HG03064 (cell line): ENCODE measurements around the gene AK6.
A peak's percentile ranks its signal among the peaks of the same experiment; 100 is the strongest.
"Not testable (repeated sequence)": the region's sequence is repeated elsewhere in the genome, so short reads cannot be mapped to it uniquely, and the experiment has no call there.

Experiments used
- ATAC-seq: cut with Tn5 transposase; IDR thresholded peaks from one replicate; pipeline ENCODE4 v1.9.1; 2021; ENCODE audit warnings: low read depth; ENCODE audit not compliant: unreplicated experiment

AK6 gene

DNA sequence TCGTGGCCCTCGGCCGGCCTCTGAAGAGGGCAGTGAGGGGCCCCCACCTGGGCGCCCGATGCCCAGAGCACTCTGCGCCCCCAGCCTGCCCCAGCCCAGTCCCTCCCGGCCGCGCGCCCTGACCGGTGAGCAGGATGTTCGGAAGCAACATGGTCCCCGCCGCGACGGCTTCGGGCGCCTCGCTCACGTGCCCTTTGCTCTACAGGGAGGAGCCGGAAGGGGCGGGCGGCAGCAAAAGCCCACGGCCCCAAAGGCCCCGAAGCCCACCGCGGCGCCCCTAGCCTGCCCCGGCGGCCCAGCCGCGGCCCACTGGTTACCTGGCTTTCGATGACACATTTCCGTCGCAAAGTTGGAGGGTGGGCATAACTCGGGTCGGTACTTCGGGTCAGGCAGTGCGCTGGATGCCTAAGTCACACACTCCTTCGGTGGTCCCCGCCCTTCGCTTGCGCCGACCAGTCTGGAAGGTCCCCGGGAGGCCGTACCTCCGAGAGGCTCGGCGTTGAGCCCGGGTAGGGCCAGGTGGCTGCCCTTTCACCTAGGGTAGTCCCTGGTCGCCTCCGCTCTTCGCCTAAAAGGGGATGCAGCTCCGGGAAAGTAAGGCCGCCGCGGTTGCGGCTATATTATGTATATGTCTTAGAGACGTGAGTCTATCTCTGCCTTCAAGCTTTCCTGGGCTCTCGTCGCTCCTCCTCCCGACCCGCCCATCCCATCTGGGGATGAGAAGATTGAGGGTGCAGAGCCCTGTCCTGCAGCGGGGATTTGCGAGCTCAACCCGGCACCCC is at the start of gene AK6, which contains the start of the genes RAD17 and TAF9:
TSS of gene AK6 (minus strand) at position 181 of the 782 bp plus-strand sequence. CDS start at position 151, 30 bp downstream.
TSS of gene RAD17 (plus strand) at position 479 of the 782 bp plus-strand sequence. CDS start 2,391 bp downstream, outside the sequence.
TSS of gene TAF9 (minus strand) at position 181 of the 782 bp plus-strand sequence. CDS start 3,783 bp downstream, outside the sequence.
- peak; percentile 92 for ATAC-seq

DNA sequence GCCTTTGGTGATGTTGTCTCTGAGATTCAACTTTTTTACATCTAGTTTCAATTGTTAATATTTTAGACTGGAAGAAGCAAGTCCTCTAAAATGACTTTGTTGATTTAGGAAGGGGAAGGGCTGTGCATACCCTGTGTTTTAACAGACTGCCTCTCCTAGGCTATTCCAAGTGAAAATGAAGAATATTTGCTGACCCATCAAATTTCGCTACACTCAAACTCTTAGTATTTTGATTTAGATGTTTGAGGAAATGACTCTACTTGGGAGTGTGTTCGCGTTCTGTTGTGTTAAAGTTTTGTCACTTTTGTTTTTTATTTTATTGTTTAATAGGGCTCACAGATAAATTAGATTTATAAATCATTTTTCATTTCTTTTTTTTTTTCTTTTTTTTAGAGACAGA is 49.2 kb upstream of the AK6 start:
- ATAC-seq, result no peak

DNA sequence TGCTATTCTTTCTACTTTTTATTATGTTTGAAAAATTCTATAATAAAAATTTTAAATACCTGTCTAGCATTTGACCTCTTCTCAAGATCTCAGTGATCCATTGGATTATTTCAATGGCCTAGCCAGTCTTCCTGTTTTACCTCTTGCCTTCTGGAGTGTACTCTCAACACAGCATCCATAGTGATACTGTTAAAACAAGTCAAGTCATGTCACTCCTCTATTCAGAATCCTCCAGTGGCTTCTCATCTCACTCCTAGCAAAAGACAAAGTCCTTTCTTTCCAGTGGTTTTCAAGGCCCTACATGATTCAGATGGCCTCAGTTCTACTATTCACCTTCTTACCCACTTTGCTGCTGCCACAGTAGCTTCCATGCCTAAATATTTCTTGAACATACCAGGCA is 47.4 kb upstream of the AK6 start:
- ATAC-seq, result no peak

DNA sequence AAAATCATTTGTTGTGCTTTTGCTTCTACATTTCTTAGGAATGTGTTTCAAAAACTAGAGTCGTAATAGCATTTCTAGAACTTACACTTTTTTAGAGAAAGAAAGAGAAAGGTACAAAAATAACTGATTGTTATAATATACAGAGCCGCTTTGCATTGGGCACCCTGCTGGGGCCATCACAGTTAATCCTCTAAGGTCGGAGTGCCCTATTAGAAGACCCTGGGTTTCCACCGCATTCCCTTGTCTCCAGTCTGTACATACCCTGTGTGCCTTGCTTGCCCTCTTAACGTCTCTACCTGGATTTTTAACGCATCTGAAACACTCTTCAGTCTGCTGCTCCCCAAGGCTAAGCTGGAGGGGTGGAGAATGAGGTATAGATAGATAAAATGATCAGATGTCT is 46.9 kb upstream of the AK6 start:
- no peak for ATAC-seq

DNA sequence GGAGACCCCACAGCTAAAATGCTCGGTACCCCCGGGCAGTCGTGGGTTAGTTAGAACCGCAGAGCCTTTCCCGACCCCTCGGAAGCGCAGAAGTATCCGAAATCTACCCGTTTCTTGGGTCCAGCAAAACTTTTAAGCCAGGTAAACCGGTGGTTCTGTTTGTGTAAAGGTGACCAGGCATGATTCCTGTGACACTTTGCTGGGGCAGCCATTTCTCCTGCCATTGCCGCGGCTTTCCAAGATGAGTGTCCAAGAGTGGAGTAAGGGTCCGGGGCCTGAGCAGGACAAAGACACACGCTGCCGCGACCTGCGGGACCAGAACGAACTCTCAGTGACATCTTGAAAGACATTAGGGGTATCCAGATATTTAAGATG is 46.3 kb upstream of the AK6 start:
- ATAC-seq, result no peak

DNA sequence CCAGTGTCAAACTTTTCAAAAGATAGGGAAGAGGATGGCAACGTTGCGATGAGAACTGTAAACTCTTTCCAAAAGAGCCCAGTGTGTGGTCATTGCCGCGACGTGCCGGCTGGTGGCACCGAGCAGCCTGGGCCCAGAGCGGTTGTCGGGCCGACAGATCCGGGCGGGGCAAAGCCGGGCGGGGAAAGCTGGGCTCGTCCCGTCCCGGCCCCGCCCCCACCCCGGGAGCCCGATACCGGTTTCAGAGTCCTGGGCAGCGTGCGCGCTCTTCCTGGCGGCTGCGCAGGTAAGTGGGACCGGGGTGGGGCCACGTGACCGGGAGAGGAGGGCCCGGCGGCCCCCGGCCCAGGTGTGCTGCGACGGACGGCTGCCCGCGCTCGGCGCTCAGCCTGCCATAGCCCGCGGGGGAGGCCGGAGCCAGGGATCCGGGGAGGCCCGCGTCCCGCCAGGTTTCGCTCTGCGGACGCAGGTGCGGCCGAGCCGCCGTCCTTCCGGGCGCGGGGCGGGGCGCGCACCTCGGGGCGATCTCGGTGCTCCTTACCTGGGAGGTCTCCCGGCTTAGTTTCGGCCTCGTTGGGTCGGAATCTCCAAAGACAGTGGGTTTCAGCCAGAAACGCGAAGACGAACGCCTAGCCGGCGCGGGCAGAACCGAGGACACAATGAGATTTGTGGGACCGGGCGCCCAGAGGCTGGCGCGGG is 45.7 kb upstream of the AK6 start, which contains the start of gene MARVELD2:
TSS of gene MARVELD2 (plus strand) at position 232 of the 699 bp plus-strand sequence. CDS start 4,270 bp downstream, outside the sequence.
- peak; percentile 69 for ATAC-seq

DNA sequence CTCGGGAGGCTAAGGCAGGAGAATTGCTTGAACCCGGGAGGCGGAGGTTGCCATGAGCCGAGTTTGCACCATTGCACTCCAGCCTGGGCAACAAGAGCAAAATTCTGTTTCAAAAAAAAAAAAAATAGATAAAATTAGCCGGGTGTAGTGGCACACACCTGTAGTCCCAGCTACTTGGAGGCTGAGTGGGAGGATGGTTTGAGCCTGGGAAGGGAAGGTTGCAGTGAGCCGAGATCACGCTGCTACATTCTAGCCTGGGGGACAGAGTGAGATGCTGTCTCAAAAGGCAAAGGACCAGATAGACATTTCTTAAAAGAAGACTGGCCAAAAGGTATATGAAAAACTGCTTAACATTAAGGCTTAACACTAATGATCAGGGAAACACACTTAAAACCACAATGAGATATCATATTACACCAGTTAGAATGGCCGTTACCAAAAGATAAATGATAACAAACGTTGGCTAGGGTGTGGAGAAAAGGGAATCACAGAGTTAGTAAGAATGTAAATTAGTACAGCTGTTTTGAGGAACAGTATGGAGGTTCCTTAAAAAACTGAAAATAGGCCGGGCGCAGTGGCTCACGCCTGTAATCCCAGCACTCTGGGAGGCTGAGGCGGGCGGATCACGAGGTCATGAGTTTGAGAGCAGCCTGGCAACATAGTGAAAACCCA is 35.5 kb upstream of the AK6 start:
- no peak for ATAC-seq

DNA sequence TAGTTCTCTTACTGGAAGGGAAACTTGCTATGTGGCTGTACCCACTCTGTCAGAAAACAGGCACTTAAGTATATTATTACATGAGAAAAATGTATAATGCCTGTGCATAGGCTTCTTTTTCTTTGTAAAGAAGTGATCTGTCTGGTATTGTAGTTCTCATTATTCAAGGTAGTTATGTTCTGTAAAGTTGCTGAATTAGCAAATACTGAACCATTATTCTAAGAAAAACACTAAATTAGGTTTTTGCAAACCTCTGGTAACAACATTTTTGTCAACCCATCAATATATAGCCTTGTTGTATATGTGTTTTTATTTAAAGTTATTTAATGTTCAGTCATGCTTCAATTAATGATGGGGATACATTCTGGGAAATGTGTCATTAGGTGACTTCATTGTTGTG is 9.1 kb upstream of the AK6 start:
- no peak for ATAC-seq

DNA sequence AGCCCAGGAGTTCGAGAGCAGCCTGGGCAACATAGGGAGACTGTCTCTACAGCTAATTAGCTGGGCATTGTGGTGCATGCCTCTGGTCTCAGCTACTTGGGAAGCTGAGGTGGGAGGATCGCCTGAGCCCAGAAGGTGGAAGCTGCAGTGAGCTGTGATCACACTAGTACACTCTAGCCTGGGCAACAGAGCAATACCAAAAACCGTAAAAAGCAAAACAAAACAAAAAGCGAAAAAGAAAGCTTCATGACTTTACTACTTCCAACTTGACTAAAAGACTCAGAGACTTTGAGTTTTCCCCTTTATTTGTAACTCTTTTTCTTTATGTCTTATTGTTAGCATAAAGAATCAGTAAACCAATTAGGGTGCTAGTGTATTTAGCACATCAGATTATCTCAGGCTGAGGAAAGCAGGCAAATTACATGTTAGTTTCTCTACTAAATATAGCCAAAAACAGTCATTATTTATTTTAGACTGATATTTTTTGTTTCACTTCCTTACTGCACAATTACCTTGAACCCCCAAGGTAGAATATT is 5.7 kb upstream of the AK6 start:
- peak; percentile 60 for ATAC-seq

DNA sequence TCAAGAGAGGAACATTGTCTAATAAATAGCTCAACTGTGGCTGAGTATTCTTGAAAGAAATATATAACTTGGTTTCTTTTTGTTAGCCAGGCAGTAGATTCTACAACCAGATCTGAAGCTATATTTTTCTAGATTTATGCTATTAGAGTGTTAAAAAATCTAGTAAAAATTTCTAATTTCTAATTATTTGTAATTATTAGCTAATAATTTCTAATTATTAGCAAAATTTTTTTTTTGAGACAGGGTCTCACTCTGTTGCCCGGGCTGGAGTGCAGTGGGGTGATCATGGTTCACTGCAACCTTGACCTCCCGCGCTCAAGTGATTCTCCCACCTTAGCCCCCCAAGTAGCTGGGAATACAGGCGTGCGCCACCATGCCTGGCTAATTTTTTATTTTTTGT is 3.1 kb upstream of the AK6 start:
- no peak for ATAC-seq

DNA sequence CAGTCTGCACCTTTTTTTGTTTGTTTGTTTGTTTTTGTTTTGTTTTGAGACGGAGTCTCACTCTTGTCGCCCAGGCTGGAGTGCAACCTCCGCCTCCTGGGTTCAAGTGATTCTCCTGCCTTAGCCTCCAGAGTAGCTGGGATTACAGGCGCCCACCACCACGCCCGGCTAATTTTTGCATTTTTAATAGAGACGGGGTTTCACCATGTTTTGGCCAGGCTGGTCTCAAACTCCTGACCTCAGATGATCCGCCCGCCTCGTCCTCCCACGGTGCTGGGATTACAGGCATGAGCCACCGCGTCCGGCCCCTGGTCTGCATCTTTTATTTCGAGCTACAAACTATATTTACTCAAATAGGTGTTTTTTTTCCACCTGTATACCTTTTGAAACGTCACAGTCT is 1.0 kb upstream of the AK6 start:
- ATAC-seq, result not testable (repeated sequence)

DNA sequence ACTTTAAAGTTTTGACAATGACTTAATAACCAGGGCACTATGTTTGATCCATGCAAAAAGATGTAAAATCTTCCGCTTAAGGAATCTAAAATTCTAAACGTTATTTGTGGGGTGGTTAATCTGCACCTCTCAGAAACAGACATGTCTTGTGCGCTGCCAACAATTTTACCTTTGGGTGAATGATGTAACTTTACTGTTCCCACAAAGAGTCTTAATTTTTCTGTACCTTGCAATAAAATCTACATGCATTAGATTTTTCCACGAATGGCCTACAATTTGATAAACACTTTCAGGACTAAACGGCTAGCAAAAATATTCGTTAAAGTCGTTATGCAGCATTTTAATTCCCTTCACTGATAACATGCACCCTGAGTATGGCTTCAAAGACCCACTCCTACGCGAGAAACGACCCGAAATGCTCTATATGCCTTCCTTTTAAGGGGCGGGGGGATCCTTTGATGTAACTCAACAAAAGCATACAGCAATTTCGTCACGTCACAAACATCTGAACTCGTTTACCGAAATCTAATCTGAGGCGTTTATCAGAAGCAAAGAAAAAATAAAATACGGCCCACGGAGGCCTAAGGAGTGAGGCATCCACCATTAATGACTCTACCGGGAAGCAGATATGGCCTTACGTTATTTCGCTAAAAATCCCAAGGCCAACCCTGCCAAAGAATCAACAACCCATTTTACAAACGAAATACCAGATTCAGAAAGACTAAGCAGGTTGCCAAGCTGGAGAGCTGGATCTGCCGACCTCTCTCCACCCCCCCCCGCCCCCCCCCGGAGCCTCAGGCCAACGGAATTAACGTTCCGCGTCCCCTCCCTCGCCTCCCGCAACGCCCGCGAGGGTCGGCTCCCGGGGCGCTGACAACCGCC is 621 bp downstream of the AK6 start:
- peak; percentile 22 for ATAC-seq

DNA sequence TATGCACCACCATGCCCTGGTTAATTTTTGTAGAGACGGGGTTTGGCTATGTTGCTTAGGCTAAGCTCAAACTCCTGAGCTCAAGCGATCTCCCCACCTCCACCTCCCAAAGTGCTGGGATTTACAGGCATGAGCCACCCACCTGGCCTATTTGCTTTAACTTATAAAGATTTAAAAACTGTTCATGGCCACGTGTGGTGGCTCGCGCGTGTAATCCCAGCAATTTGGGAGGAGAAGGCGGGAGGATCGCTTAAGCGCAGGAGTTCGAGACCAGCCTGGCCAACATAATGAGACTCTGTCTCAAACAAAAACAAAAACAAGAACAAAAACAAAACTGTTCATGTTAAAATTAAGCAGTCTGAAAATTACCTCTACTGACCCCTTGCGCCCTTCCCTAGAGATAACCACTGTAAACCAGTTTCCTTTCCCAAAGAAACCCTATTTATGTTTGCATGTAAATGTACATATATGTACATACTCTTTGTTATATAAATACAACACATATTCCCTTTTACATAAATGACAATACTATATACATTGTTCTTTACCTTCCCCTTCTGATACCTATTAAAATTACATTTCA is 1.5 kb downstream of the AK6 start:
- no peak for ATAC-seq

DNA sequence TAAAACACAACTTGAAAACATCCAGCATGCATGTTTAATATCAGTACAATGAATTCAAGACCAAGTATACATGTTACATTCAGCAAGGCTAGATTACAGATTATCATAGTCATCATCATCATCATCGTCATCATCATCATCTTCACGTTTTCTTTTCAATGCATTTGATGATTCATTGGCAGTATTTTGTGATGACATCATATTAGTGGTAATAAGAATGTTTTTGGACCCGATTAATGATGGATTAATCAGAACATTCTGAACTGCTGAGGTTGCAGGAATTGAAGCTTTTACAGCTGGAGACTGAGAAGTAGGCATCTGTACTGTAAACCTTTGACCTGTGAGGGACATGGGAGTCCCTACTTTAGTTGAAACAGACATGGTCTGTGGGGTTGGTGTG is 4.5 kb downstream of the AK6 start:
- ATAC-seq, result no peak

DNA sequence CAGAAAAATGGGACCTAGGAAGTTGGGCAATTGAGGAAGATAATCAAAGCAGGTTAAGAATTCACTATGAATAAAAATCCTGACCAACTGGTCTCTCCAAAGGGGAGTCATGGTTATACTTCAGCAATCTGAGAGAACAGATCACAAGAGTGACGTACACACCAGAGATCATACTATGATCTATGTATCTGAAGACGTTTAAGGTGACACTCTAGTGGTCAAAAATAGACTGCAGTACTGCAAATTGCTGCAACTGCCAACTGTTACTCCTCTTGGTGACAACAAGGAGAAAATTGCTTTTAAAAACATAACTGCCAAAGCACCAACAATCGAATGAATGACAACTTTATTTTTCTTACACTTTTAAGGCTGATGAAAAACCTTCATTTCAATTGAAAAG is 4.9 kb downstream of the AK6 start:
- ATAC-seq, result no peak

DNA sequence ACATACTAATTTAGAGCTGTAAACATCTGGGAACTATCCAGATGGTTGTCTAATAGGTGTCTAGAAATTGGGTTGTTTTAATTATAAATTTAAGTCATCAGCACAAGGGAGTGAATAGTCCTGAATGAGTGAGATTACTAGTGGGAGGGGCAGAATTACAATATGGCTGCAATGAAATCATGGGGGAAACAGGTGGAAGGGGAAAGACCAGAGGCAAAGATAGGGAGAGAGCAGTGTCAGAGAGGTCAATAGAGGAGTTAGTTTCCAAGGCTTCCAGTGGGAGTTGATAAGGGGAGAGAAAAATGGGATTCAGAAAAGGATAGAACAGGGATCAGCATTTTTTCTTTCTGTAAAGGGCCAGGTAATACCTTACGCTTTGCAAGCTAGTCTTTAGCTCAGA is 8.9 kb downstream of the AK6 start:
- no peak for ATAC-seq

DNA sequence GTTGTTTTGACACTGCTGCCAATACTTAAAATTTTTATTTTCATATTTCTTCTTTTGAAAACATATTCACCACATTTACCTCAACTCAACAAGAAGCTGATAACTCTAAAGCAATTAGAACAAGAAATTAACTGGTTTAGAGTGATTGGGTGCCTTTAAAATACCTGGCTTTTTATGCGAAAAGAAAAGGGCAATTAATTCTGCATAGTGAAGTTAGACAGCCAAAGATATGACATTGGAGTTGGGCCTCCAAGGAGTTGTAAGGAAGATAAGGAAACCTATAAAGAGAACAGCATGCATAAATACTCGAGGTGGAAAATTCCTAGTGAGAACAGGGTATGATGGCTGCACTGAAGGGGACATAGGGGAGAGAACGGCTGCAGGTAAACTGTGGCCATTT is 9.6 kb downstream of the AK6 start:
- ATAC-seq, result no peak

DNA sequence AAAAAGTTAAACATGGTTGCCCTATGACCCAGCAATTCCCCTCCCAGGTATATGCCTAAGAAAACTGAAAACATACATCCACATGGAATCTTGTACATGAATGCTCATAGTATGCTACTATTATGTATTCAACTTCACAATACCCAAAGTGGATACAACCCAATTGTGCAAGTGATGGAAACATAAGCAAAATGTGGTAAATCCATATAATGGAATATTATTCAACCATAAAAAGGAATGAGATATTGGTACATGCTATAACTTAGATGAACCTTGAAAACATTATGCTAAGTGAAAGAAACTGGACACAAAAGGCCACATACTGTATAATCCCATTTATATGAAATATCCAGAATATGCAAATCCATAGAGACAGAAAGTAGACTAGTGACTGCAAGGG is 18.7 kb downstream of the AK6 start:
- ATAC-seq, result no peak

DNA sequence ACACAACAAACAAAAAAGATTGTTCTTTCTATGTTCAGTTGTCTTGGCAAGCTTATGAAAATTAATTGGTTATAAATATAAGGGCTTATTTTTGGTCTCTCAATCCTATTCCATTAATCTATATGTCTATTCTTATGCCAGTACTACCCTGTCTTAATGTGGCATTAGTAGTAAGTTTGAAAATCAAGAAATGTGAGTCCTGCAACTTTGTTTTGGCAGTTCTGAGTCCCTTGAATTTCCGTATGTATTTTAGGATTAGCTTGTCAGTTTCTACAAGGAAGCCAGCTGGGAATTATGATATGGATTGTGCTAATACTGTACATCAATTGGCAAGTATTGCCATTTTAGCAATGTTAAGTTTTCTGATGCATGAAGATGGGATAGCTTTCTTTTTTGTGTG is 26.2 kb downstream of the AK6 start:
- no peak for ATAC-seq
